ENCODE measurements around the gene KLK5. TPM values are rescaled to one million over a fixed set of nuclear protein-coding genes. Genes with fewer than 3 reads are reported as not detected.

KLK5 gene
- total and polyA plus RNA-seq, 4 donors = not detected

DNA sequence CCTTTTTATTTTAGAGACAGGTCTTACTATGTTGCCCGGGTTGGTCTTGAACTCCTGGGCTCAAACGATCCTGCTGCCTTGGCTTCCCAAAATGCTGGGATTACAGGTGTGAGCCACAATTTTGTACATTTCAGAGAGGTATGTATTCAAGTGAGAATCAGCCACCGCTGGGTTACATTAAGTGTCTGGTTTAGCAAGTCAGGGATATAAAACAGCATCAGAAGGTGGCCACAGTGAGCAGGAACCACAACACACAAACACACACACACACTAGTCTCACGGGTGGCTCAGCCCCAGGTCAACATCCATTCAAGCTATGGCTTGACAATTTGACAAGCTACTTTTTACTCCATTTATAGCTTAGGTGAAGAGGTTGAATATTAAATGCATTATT lies 20.2 kb downstream of the KLK5 start:
- Histone ChIP-seq H3K27ac (ENCODE audit: low read depth in 1 of 2, low read length in 2 of 2) (no peak overlapping the region), H3K4me1 (ENCODE audit: control insufficient read depth in 1 of 2, insufficient read depth in 2 of 2, low read length in 2 of 2) (no peaks in the 10 kb centered on the region), H3K4me3 (ENCODE audit: low read length in 2 of 2) (no peak overlapping the region), H3K9me3 (ENCODE audit: control insufficient read depth, low read length) (peaks cover 3% of the 10 kb centered on the region), H3K27me3 (ENCODE audit: control insufficient read depth in 1 of 2, insufficient read depth in 2 of 2, low read length in 1 of 2) (no peaks in the 10 kb centered on the region), H3K36me3 (ENCODE audit: control insufficient read depth in 1 of 2, insufficient read depth in 2 of 2, low read length in 1 of 2) (no peaks in the 10 kb centered on the region)
- DNase-seq (no peak), ATAC-seq (ENCODE audit: low FRiP score) (no peak)
- intact Hi-C loops (cut with DNase I) = no loop called here
- 67 to 69% methylated on average over 4 of the region's 4 CpGs for WGBS, 2 donors

DNA sequence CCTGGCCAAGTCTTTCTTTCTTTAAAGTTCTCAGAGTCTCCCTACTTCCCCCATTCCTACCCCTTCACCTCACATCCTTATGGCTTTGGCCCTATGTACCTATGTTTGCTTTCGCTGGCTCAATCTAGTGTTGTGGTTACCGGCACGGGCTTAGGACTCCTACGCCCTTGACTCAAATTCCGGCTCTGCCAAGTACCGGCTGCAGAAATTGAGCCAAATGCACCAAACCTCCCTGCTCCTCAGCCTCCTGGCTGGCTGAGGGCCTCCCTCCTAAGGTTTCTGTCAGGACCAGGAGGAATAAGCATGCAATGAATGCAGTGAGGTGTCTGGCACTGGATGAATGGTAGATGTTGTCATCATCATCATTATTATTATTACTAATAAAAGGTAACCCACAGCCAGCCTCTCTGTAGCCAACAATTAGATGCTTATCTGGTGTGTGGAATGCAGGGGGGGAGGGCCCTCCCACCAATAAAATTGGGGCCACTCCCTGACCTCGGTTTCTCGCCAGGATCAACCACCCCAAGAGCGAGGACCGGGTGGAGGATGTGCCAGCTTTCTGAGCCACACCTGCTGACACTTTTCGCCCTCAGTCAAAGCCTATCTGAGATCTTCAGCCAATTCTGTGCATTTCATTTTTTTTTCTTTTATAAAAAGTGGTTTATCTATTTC lies 20.7 kb downstream of the KLK5 start:
- Histone ChIP-seq H3K9me3 (ENCODE audit: control insufficient read depth, low read length) (peaks cover 3% of the 10 kb centered on the region), H3K36me3 (ENCODE audit: control insufficient read depth in 1 of 2, insufficient read depth in 2 of 2, low read length in 1 of 2) (no peaks in the 10 kb centered on the region), H3K4me1 (ENCODE audit: control insufficient read depth in 1 of 2, insufficient read depth in 2 of 2, low read length in 2 of 2) (no peaks in the 10 kb centered on the region), H3K27me3 (ENCODE audit: control insufficient read depth in 1 of 2, insufficient read depth in 2 of 2, low read length in 1 of 2) (no peaks in the 10 kb centered on the region), H3K27ac (ENCODE audit: low read depth in 1 of 2, low read length in 2 of 2) (no peak overlapping the region), H3K4me3 (ENCODE audit: low read length in 2 of 2) (no peak overlapping the region)
- intact Hi-C loops (cut with DNase I) = no loop called here
- no peak for DNase-seq
- WGBS, 2 donors = 73 to 80% methylated on average over 11 of the region's 11 CpGs
- no peak for ATAC-seq (ENCODE audit: low FRiP score)

DNA sequence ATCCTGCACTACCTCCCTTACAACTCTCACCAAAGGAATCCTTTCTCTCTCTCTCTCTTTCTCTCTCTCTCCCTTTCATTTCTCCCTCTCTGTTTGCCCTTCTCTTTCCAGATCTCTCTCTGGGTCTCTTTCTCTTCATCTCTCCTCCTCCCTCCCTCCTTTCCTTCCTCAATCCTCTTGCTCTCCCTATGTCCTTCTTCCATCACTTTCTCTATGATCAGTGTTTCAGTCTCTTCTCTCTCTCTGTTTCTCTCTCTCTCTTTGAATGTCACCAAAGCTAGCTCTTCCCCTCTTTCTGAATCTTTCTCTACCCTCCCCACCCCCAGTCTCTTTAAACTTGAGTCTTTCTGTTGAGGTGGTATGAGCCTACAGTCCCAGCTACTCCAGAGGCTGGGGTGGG lies 21.8 kb downstream of the KLK5 start:
- intact Hi-C loops (cut with DNase I) = no loop called here
- no peaks in the 10 kb centered on the region for H3K27me3 ChIP-seq (ENCODE audit: control insufficient read depth in 1 of 2, insufficient read depth in 2 of 2, low read length in 1 of 2)
- H3K4me3 ChIP-seq (ENCODE audit: low read length in 2 of 2) = no peak overlapping the region
- no peaks in the 10 kb centered on the region for H3K36me3 ChIP-seq (ENCODE audit: control insufficient read depth in 1 of 2, insufficient read depth in 2 of 2, low read length in 1 of 2)
- ATAC-seq (ENCODE audit: low FRiP score) = no peak
- no peak for DNase-seq
- no peaks in the 10 kb centered on the region for H3K4me1 ChIP-seq (ENCODE audit: control insufficient read depth in 1 of 2, insufficient read depth in 2 of 2, low read length in 2 of 2)
- no peaks in the 10 kb centered on the region for H3K9me3 ChIP-seq (ENCODE audit: control insufficient read depth, low read length)
- H3K27ac ChIP-seq (ENCODE audit: low read depth in 1 of 2, low read length in 2 of 2) = no peak overlapping the region

DNA sequence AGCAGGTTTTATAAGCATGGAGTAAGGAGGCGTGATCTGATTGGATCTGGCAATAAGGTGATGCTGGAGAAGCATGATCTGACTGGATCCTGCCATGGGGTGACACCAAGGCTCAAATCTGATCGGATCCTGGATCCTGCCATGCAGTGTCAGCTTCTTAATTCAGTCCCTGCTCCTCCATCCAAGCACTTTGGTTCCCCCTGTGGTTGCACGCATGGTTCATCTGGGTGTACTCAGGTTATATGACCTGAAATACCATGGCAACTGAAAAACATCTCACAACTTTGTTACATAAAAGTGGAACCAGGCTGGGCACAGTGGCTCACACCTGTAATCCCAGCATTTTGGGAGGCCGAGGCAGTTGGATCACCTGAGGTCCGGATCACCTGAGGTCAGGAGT lies 24.0 kb downstream of the KLK5 start:
- no peak overlapping the region for H3K27ac ChIP-seq (ENCODE audit: low read depth in 1 of 2, low read length in 2 of 2)
- intact Hi-C loops (cut with DNase I) = no loop called here
- no peak overlapping the region for H3K4me3 ChIP-seq (ENCODE audit: low read length in 2 of 2)
- no peaks in the 10 kb centered on the region for H3K4me1 ChIP-seq (ENCODE audit: control insufficient read depth in 1 of 2, insufficient read depth in 2 of 2, low read length in 2 of 2)
- WGBS, 2 donors = 85 to 89% methylated on average over 5 of the region's 5 CpGs
- H3K27me3 ChIP-seq (ENCODE audit: control insufficient read depth in 1 of 2, insufficient read depth in 2 of 2, low read length in 1 of 2) = no peaks in the 10 kb centered on the region
- H3K9me3 ChIP-seq (ENCODE audit: control insufficient read depth, low read length) = no peaks in the 10 kb centered on the region
- DNase-seq (no peak), ATAC-seq (ENCODE audit: low FRiP score) (no peak)
- H3K36me3 ChIP-seq (ENCODE audit: control insufficient read depth in 1 of 2, insufficient read depth in 2 of 2, low read length in 1 of 2) = no peaks in the 10 kb centered on the region

DNA sequence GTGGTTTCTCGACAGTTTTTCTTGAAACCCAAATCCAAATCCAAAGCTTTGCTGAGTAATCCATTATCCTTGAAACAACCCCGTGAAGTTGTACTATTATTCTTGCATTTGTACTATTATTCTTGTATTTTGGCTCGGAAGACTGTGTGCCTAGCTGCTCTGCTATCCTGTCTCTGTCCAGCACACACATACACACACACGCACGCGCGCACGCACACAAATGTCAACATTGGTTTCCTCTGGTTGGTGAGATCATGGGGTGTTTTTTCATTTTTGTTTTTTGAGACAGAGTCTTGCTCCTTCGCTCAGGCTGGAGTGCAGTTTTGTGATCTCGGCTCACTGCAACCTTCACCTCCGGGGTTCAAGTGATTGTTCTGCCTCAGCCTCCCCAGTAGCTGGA lies 26.7 kb downstream of the KLK5 start:
- DNase-seq (no peak), ATAC-seq (ENCODE audit: low FRiP score) (no peak)
- no peaks in the 10 kb centered on the region for H3K9me3 ChIP-seq (ENCODE audit: control insufficient read depth, low read length)
- H3K4me1 ChIP-seq (ENCODE audit: control insufficient read depth in 1 of 2, insufficient read depth in 2 of 2, low read length in 2 of 2) = no peaks in the 10 kb centered on the region
- intact Hi-C loops (cut with DNase I) = no loop called here
- H3K27me3 ChIP-seq (ENCODE audit: control insufficient read depth in 1 of 2, insufficient read depth in 2 of 2, low read length in 1 of 2) = no peaks in the 10 kb centered on the region
- H3K27ac ChIP-seq (ENCODE audit: low read depth in 1 of 2, low read length in 2 of 2) = no peak overlapping the region
- no peak overlapping the region for H3K4me3 ChIP-seq (ENCODE audit: low read length in 2 of 2)
- no peaks in the 10 kb centered on the region for H3K36me3 ChIP-seq (ENCODE audit: control insufficient read depth in 1 of 2, insufficient read depth in 2 of 2, low read length in 1 of 2)
- WGBS, 2 donors = 33 to 41% methylated on average over 11 of the region's 11 CpGs

DNA sequence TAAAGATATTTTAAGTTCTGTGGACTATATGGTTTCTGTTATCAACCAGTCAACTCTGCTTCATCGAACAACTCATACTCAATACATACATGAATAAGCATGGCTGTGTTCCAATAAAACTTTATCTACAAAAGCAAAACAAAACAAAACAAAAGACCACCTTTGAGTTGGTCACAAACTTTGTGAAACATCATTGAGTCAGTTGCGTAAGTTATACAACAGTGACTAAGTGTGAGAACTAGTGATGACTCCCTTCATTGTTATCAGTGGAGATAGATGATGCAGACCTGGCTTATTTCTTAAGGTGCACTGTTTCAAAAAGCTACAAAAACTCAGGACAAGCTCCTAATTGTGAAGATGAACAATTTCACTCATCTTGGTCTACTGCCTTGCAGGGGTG lies 27.1 kb downstream of the KLK5 start:
- Histone ChIP-seq H3K4me3 (ENCODE audit: low read length in 2 of 2) (no peak overlapping the region), H3K27ac (ENCODE audit: low read depth in 1 of 2, low read length in 2 of 2) (no peak overlapping the region), H3K36me3 (ENCODE audit: control insufficient read depth in 1 of 2, insufficient read depth in 2 of 2, low read length in 1 of 2) (no peaks in the 10 kb centered on the region), H3K9me3 (ENCODE audit: control insufficient read depth, low read length) (no peaks in the 10 kb centered on the region), H3K4me1 (ENCODE audit: control insufficient read depth in 1 of 2, insufficient read depth in 2 of 2, low read length in 2 of 2) (no peaks in the 10 kb centered on the region), H3K27me3 (ENCODE audit: control insufficient read depth in 1 of 2, insufficient read depth in 2 of 2, low read length in 1 of 2) (no peaks in the 10 kb centered on the region)
- no peak for DNase-seq
- no peak for ATAC-seq (ENCODE audit: low FRiP score)
- intact Hi-C loops (cut with DNase I) = no loop called here
- 74 to 79% methylated on average over 2 of the region's 2 CpGs for WGBS, 2 donors

DNA sequence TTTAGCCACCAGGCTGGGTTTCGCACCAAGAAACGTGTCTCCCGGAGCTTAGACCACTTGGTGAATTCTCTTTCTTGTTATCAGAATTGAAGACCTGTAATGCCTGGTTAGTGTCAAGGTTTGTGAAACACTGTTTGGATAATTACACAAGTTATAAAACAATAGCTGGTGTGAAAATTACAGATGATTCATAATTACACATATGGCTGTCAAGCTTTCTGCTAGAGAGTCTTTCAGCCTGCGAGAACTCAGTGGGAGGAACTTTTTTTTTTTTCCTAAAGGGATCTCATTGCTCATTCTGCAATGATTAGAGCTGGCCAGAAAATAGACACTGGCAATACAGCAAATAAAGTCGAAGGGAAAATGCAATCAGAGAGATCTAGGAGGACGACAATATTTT lies 28.3 kb downstream of the KLK5 start:
- no peaks in the 10 kb centered on the region for H3K27me3 ChIP-seq (ENCODE audit: control insufficient read depth in 1 of 2, insufficient read depth in 2 of 2, low read length in 1 of 2)
- H3K27ac ChIP-seq (ENCODE audit: low read depth in 1 of 2, low read length in 2 of 2) = no peak overlapping the region
- no peaks in the 10 kb centered on the region for H3K4me1 ChIP-seq (ENCODE audit: control insufficient read depth in 1 of 2, insufficient read depth in 2 of 2, low read length in 2 of 2)
- H3K36me3 ChIP-seq (ENCODE audit: control insufficient read depth in 1 of 2, insufficient read depth in 2 of 2, low read length in 1 of 2) = no peaks in the 10 kb centered on the region
- intact Hi-C loops (cut with DNase I) = no loop called here
- DNase-seq (no peak), ATAC-seq (ENCODE audit: low FRiP score) (no peak)
- WGBS, 2 donors = 41 to 44% methylated on average over 6 of the region's 6 CpGs
- peaks cover 1% of the 10 kb centered on the region for H3K9me3 ChIP-seq (ENCODE audit: control insufficient read depth, low read length)
- no peak overlapping the region for H3K4me3 ChIP-seq (ENCODE audit: low read length in 2 of 2)

DNA sequence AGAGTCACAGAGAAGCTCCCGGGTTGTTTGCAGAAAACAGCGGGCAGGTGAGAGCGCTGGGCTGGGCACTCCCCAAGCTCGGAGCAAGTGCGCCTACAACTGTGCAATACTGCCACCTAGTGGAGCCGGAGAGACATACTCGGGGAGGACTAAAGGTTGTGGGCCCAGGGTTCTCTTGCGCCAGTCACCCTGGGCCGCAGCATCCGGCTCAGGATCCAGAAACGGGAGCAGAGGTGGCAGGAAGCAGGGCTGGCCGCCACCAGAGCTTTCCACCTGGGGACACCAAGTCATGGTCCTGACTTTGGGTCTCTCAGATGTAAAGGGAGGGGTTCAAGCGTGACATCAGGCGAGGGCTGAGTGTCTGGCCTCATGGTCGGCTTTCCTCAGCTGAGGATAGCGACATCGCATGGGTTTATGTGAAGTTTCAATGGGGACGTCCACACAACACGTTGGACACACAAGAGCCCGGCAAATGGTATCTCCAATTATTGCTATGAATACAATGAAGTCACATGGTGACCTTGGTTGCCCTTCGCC lies 30.5 kb downstream of the KLK5 start:
- H3K27me3 ChIP-seq (ENCODE audit: control insufficient read depth in 1 of 2, insufficient read depth in 2 of 2, low read length in 1 of 2) = no peaks in the 10 kb centered on the region
- peak; percentile 63 to 82 for DNase-seq

More for the DNA sequence above, 30.5 kb downstream of the KLK5 start:
- 27 to 32% methylated on average over 21 of the region's 21 CpGs for WGBS, 2 donors
- intact Hi-C loops (cut with DNase I) = loop anchor here in 1 of 2 donors (2.0 kb wide), 1 partner anchor 566 kb away; no protein-coding TSS in a partner anchor
- peak; percentile 72 for ATAC-seq (ENCODE audit: low FRiP score)
- no peak overlapping the region for H3K4me3 ChIP-seq (ENCODE audit: low read length in 2 of 2)
- H3K27ac ChIP-seq (ENCODE audit: low read depth in 1 of 2, low read length in 2 of 2) = no peak overlapping the region
- H3K36me3 ChIP-seq (ENCODE audit: control insufficient read depth in 1 of 2, insufficient read depth in 2 of 2, low read length in 1 of 2) = no peaks in the 10 kb centered on the region
- H3K9me3 ChIP-seq (ENCODE audit: control insufficient read depth, low read length) = peaks cover 2% of the 10 kb centered on the region
- H3K4me1 ChIP-seq (ENCODE audit: control insufficient read depth in 1 of 2, insufficient read depth in 2 of 2, low read length in 2 of 2) = no peaks in the 10 kb centered on the region

Measured in aorta (tissue), 5 donors.